GM23338 (cell line): Measurements from ENCODE around the gene TEX14. TPM values are rescaled to one million over a fixed set of nuclear protein-coding genes. Genes with fewer than 3 reads are reported as not detected.

Experiments used
- ATAC-seq: fragments of 200-7000 bp; cut with Tn5 transposase; 3 replicates; pipeline ENCODE4 v1.9.1; 2020
- DNase-seq: peaks from one replicate; pipeline ENCODE4 v3.0.0-alpha.2; 2015; ENCODE audit warnings: low spot score
- H2AFZ ChIP-seq: fragments of 200-600 bp; sonication (generic); 2 replicates; pipeline ENCODE4 v1.8.0; 2016; ENCODE audit warnings: antibody characterized with exemption, mild to moderate bottlenecking, moderate library complexity
- H3F3A ChIP-seq: fragments of 200-600 bp; sonication (generic); replicated peaks from 2 replicates; pipeline ENCODE4 v1.8.0; 2017; ENCODE audit warnings: antibody characterized with exemption, mixed run types, low read depth
- H3K27ac ChIP-seq: fragments of 200-600 bp; sonication (generic); 2 replicates; pipeline ENCODE4 v1.6.1; 2016; ENCODE audit warnings: low read depth
- H3K27me3 ChIP-seq: fragments of 200-600 bp; sonication (generic); 2 replicates; pipeline ENCODE4 v1.8.0; 2016; ENCODE audit warnings: mild to moderate bottlenecking, mixed run types, moderate library complexity; ENCODE audit not compliant: insufficient read depth
- H3K36me3 ChIP-seq: fragments of 200-600 bp; sonication (generic); 2 replicates; pipeline ENCODE4 v1.8.0; 2016; ENCODE audit warnings: mild to moderate bottlenecking; ENCODE audit not compliant: insufficient read depth
- H3K4me1 ChIP-seq: fragments of 200-600 bp; sonication (generic); 2 replicates; pipeline ENCODE4 v1.8.0; 2016; ENCODE audit warnings: mild to moderate bottlenecking, moderate library complexity; ENCODE audit not compliant: insufficient read depth
- H3K4me2 ChIP-seq: fragments of 200-600 bp; sonication (generic); 2 replicates; pipeline ENCODE4 v1.7.1; 2017; ENCODE audit warnings: mixed run types
- H3K4me3 ChIP-seq: fragments of 200-600 bp; sonication (generic); 2 replicates; pipeline ENCODE4 v1.6.1; 2016; ENCODE audit warnings: mixed run types
- H3K79me2 ChIP-seq: fragments of 200-600 bp; sonication (generic); replicated peaks from 2 replicates; pipeline ENCODE4 v1.8.0; 2017; ENCODE audit warnings: mild to moderate bottlenecking; ENCODE audit not compliant: insufficient read depth
- H3K9me2 ChIP-seq: fragments of 200-600 bp; sonication (generic); 2 replicates; pipeline ENCODE4 v1.8.0; 2017; ENCODE audit not compliant: insufficient read depth
- H4K20me1 ChIP-seq: fragments of 200-600 bp; sonication (generic); replicated peaks from 2 replicates; pipeline ENCODE4 v1.8.0; 2017; ENCODE audit warnings: mild to moderate bottlenecking; ENCODE audit not compliant: insufficient read depth
- H3K27ac Mint-ChIP-seq: 2 replicates; pipeline ENCODE4 v1.8.0; 2020; ENCODE audit warnings: inconsistent platforms, mild to moderate bottlenecking, moderate library complexity, mixed read lengths
- H3K27me3 Mint-ChIP-seq: 3 replicates; pipeline ENCODE4 v1.8.0; 2022; ENCODE audit warnings: low read depth, mild to moderate bottlenecking, moderate library complexity, mixed read lengths, inconsistent platforms; ENCODE audit not compliant: insufficient read depth, poor library complexity
- H3K36me3 Mint-ChIP-seq: 3 replicates; pipeline ENCODE4 v1.8.0; 2021; ENCODE audit warnings: low read depth, mild to moderate bottlenecking, inconsistent platforms, moderate library complexity, mixed read lengths
- H3K4me1 Mint-ChIP-seq: 3 replicates; pipeline ENCODE4 v1.8.0; 2020; ENCODE audit warnings: mild to moderate bottlenecking, inconsistent platforms, mixed read lengths
- H3K4me3 Mint-ChIP-seq: 3 replicates; pipeline ENCODE4 v1.8.0; 2021; ENCODE audit warnings: moderate library complexity, mild to moderate bottlenecking, inconsistent platforms, mixed read lengths
- H3K9me3 Mint-ChIP-seq: 3 replicates; pipeline ENCODE4 v1.8.0; 2020; ENCODE audit warnings: moderate library complexity, mild to moderate bottlenecking, inconsistent platforms, mixed read lengths
- CREB1 ChIP-seq: fragments of 250-450 bp; sonication (Bioruptor Pico); IDR thresholded peaks from 2 replicates; pipeline ENCODE4 v1.5.0; 2020; ENCODE audit warnings: low read depth, mild to moderate bottlenecking, moderate library complexity
- EZH2phosphoT487 ChIP-seq: fragments of 200-600 bp; sonication (generic); IDR thresholded peaks from one replicate; pipeline ENCODE4 v1.8.1; 2018; ENCODE audit warnings: antibody characterized with exemption; ENCODE audit not compliant: unreplicated experiment
- JUNB ChIP-seq: IDR thresholded peaks from one replicate; pipeline ENCODE4 v1.6.1; 2016; ENCODE audit warnings: antibody characterized with exemption; ENCODE audit not compliant: unreplicated experiment
- STAT1 ChIP-seq: IDR thresholded peaks from one replicate; pipeline ENCODE4 v1.6.1; 2016; ENCODE audit warnings: antibody characterized with exemption; ENCODE audit not compliant: unreplicated experiment
- ZNF114 ChIP-seq: fragments of 250-450 bp; sonication (Bioruptor Pico); IDR thresholded peaks from 2 replicates; pipeline ENCODE4 v1.5.0; 2020; ENCODE audit warnings: mild to moderate bottlenecking, moderate library complexity
- long read RNA-seq: library from polyadenylated mRNA; unstranded; transcript quantifications from one replicate; pipeline ENCODE4 v2.0.0, GENCODE V29; 2020; ENCODE audit not compliant: unreplicated experiment
- polyA plus RNA-seq: library from polyadenylated mRNA; unstranded; fragments of >200 nt; fragmentation: Nextera tagmentation; extraction: Ambion mirVana; gene quantifications from 2 replicates; pipeline ENCODE4 v1.2.1, GENCODE V29; 2016
- total RNA-seq: library from RNA; depleted of rRNA; stranded (reverse); fragments of >200 nt; shearing (Covaris generic); gene quantifications from 2 replicates; pipeline ENCODE4 v1.2.3, GENCODE V29; 2014; rRNA removed
- TF ChIP-seq, protein P1 (sequence below): IDR thresholded peaks from one replicate; pipeline ENCODE4 v1.6.1; 2018; ENCODE audit warnings: antibody characterized with exemption; ENCODE audit not compliant: unreplicated experiment
- TF ChIP-seq, protein P2 (sequence below): IDR thresholded peaks from 2 replicates; pipeline ENCODE4 v1.6.1; 2016; ENCODE audit warnings: antibody characterized with exemption
- TF ChIP-seq, protein P3 (sequence below): fragments of 250-450 bp; sonication (Bioruptor Pico); IDR thresholded peaks from 2 replicates; pipeline ENCODE4 v1.5.0; 2020; ENCODE audit warnings: mild to moderate bottlenecking, moderate library complexity

Gene TEX14, protein sequence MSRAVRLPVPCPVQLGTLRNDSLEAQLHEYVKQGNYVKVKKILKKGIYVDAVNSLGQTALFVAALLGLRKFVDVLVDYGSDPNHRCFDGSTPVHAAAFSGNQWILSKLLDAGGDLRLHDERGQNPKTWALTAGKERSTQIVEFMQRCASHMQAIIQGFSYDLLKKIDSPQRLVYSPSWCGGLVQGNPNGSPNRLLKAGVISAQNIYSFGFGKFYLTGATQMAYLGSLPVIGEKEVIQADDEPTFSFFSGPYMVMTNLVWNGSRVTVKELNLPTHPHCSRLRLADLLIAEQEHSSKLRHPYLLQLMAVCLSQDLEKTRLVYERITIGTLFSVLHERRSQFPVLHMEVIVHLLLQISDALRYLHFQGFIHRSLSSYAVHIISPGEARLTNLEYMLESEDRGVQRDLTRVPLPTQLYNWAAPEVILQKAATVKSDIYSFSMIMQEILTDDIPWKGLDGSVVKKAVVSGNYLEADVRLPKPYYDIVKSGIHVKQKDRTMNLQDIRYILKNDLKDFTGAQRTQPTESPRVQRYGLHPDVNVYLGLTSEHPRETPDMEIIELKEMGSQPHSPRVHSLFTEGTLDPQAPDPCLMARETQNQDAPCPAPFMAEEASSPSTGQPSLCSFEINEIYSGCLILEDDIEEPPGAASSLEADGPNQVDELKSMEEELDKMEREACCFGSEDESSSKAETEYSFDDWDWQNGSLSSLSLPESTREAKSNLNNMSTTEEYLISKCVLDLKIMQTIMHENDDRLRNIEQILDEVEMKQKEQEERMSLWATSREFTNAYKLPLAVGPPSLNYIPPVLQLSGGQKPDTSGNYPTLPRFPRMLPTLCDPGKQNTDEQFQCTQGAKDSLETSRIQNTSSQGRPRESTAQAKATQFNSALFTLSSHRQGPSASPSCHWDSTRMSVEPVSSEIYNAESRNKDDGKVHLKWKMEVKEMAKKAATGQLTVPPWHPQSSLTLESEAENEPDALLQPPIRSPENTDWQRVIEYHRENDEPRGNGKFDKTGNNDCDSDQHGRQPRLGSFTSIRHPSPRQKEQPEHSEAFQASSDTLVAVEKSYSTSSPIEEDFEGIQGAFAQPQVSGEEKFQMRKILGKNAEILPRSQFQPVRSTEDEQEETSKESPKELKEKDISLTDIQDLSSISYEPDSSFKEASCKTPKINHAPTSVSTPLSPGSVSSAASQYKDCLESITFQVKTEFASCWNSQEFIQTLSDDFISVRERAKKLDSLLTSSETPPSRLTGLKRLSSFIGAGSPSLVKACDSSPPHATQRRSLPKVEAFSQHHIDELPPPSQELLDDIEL (N-terminal part only)
- total RNA-seq = 0.78 and 0.80 TPM in 2 replicates
- 2.5 and 2.6 TPM in 2 replicates for polyA plus RNA-seq
- long read RNA-seq = 0 reads

DNA sequence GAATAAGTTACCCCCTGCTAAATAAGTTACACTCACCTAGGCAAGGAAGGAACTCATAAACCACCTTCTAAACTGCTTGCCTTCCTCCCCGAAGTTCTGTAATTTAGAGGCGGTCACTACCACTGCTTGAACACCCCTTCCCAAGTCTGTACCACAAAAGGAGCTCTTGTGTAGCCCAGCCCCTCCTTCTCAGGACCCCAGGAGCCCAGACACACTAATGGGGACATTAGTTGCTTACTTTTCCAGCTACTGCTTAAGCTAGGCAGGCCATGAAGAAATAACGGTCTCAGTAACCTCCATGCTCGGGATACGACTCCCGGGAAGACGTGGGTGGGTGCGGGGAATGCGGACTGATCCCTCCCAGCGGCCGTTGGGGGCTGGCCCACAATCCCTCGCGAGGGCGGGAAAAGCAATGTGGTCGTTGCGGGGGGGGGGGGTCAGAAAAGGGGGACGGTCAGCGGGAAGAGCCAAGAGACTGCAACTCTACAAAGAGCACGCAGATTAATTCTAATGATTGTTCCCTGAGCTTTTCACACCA is at the start of gene TEX14:
TEX14 (minus strand) TSS at position 345 of the 538 bp plus-strand sequence. CDS start 40,044 bp downstream, outside the sequence.
- H3K27ac Mint-ChIP-seq = peak within 1 kb of the TSS; percentile 57; the same call in 1 of the 2 replicates
- Histone ChIP-seq H3K4me3 (peak within 1 kb of the TSS; percentile 51), H3K36me3 (no peaks in the 10 kb centered on the region), H3F3A (0 out of 2 replicates have a peak, but pooled peaks cover 3% of the 10 kb centered on the region), H4K20me1 (no peaks in the 10 kb centered on the region), H3K9me2 (no peaks in the 10 kb centered on the region), H3K79me2 (no peaks in the 10 kb centered on the region), H3K27me3 (no peaks in the 10 kb centered on the region), H2AFZ (peak within 1 kb of the TSS; percentile 100), H3K4me1 (peaks cover 3% of the 10 kb centered on the region; the same call in 1 of the 2 replicates), H3K4me2 (peak within 1 kb of the TSS; percentile 81), H3K27ac (peak within 1 kb of the TSS; percentile 30; the same call in 1 of the 2 replicates)
- no peak; the same call in 2 of the 3 replicates for ATAC-seq
- H3K4me1 Mint-ChIP-seq = peaks cover 7% of the 10 kb centered on the region
- DNase-seq = peak; percentile 31
- peaks cover 6% of the 10 kb centered on the region for H3K27me3 Mint-ChIP-seq
- H3K9me3 Mint-ChIP-seq = no peaks in the 10 kb centered on the region
- no peaks in the 10 kb centered on the region; the same call in 2 of the 3 replicates for H3K36me3 Mint-ChIP-seq
- H3K4me3 Mint-ChIP-seq = peak within 1 kb of the TSS; percentile 72
- no peak for TF ChIP-seq EZH2phosphoT487
- TF ChIP-seq, protein P1, sequence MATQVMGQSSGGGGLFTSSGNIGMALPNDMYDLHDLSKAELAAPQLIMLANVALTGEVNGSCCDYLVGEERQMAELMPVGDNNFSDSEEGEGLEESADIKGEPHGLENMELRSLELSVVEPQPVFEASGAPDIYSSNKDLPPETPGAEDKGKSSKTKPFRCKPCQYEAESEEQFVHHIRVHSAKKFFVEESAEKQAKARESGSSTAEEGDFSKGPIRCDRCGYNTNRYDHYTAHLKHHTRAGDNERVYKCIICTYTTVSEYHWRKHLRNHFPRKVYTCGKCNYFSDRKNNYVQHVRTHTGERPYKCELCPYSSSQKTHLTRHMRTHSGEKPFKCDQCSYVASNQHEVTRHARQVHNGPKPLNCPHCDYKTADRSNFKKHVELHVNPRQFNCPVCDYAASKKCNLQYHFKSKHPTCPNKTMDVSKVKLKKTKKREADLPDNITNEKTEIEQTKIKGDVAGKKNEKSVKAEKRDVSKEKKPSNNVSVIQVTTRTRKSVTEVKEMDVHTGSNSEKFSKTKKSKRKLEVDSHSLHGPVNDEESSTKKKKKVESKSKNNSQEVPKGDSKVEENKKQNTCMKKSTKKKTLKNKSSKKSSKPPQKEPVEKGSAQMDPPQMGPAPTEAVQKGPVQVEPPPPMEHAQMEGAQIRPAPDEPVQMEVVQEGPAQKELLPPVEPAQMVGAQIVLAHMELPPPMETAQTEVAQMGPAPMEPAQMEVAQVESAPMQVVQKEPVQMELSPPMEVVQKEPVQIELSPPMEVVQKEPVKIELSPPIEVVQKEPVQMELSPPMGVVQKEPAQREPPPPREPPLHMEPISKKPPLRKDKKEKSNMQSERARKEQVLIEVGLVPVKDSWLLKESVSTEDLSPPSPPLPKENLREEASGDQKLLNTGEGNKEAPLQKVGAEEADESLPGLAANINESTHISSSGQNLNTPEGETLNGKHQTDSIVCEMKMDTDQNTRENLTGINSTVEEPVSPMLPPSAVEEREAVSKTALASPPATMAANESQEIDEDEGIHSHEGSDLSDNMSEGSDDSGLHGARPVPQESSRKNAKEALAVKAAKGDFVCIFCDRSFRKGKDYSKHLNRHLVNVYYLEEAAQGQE = no peak
- TF ChIP-seq, protein P2, sequence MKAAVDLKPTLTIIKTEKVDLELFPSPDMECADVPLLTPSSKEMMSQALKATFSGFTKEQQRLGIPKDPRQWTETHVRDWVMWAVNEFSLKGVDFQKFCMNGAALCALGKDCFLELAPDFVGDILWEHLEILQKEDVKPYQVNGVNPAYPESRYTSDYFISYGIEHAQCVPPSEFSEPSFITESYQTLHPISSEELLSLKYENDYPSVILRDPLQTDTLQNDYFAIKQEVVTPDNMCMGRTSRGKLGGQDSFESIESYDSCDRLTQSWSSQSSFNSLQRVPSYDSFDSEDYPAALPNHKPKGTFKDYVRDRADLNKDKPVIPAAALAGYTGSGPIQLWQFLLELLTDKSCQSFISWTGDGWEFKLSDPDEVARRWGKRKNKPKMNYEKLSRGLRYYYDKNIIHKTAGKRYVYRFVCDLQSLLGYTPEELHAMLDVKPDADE = no peak
- no peak for TF ChIP-seq JUNB
- TF ChIP-seq ZNF114 (CRISPR knock-in tag) = no peak
- TF ChIP-seq, protein P3, sequence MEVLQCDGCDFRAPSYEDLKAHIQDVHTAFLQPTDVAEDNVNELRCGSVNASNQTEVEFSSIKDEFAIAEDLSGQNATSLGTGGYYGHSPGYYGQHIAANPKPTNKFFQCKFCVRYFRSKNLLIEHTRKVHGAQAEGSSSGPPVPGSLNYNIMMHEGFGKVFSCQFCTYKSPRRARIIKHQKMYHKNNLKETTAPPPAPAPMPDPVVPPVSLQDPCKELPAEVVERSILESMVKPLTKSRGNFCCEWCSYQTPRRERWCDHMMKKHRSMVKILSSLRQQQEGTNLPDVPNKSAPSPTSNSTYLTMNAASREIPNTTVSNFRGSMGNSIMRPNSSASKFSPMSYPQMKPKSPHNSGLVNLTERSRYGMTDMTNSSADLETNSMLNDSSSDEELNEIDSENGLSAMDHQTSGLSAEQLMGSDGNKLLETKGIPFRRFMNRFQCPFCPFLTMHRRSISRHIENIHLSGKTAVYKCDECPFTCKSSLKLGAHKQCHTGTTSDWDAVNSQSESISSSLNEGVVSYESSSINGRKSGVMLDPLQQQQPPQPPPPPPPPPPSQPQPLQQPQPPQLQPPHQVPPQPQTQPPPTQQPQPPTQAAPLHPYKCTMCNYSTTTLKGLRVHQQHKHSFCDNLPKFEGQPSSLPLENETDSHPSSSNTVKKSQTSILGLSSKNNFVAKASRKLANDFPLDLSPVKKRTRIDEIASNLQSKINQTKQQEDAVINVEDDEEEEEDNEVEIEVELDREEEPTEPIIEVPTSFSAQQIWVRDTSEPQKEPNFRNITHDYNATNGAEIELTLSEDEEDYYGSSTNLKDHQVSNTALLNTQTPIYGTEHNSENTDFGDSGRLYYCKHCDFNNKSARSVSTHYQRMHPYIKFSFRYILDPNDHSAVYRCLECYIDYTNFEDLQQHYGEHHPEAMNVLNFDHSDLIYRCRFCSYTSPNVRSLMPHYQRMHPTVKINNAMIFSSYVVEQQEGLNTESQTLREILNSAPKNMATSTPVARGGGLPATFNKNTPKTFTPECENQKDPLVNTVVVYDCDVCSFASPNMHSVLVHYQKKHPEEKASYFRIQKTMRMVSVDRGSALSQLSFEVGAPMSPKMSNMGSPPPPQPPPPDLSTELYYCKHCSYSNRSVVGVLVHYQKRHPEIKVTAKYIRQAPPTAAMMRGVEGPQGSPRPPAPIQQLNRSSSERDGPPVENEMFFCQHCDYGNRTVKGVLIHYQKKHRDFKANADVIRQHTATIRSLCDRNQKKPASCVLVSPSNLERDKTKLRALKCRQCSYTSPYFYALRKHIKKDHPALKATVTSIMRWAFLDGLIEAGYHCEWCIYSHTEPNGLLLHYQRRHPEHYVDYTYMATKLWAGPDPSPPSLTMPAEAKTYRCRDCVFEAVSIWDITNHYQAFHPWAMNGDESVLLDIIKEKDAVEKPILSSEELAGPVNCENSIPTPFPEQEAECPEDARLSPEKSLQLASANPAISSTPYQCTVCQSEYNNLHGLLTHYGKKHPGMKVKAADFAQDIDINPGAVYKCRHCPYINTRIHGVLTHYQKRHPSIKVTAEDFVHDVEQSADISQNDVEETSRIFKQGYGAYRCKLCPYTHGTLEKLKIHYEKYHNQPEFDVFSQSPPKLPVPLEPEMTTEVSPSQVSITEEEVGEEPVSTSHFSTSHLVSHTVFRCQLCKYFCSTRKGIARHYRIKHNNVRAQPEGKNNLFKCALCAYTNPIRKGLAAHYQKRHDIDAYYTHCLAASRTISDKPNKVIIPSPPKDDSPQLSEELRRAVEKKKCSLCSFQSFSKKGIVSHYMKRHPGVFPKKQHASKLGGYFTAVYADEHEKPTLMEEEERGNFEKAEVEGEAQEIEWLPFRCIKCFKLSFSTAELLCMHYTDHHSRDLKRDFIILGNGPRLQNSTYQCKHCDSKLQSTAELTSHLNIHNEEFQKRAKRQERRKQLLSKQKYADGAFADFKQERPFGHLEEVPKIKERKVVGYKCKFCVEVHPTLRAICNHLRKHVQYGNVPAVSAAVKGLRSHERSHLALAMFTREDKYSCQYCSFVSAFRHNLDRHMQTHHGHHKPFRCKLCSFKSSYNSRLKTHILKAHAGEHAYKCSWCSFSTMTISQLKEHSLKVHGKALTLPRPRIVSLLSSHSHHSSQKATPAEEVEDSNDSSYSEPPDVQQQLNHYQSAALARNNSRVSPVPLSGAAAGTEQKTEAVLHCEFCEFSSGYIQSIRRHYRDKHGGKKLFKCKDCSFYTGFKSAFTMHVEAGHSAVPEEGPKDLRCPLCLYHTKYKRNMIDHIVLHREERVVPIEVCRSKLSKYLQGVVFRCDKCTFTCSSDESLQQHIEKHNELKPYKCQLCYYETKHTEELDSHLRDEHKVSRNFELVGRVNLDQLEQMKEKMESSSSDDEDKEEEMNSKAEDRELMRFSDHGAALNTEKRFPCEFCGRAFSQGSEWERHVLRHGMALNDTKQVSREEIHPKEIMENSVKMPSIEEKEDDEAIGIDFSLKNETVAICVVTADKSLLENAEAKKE (CRISPR knock-in tag) = no peak
- no peak for TF ChIP-seq STAT1
- no peak for TF ChIP-seq CREB1
